B cell (primary cell): ENCODE measurements around the gene ADAMTS8.

Experiments
- CTCF ChIP-seq: fragments of 200-600 bp; IDR thresholded peaks from one replicate; pipeline ENCODE4 v1.8.0; 2022; ENCODE audit warnings: antibody characterized with exemption, mild to moderate bottlenecking
- EZH2 ChIP-seq: IDR thresholded peaks from 2 replicates; pipeline ENCODE4 v1.6.1; 2012; ENCODE audit warnings: borderline replicate concordance, low read depth, mild to moderate bottlenecking, moderate library complexity, low read length; ENCODE audit not compliant: insufficient read depth, poor library complexity, severe bottlenecking

GRCh38 chr11:130431801-130432200 is 3.4 kb upstream of the ADAMTS8 start:
- no peak for TF ChIP-seq CTCF
- TF ChIP-seq EZH2: no peak
